OCI-M2 (cell line): Measurements from ENCODE around the gene NSDHL.

Experiments used
- DNase-seq: peaks from one replicate; lab custom pipeline; 2025; ENCODE audit not compliant: unreplicated experiment; lab: John Stamatoyannopoulos, UW

Gene NSDHL

GRCh38 chrX:152892999-152893891 lies 62.4 kb downstream of the NSDHL start:
- DNase-seq: no peak

GRCh38 chrX:152893980-152894610 lies 63.2 kb downstream of the NSDHL start:
- no peak for DNase-seq

- DNase-seq: no peak
Observed at GRCh38 chrX:152895121-152895520, 64.3 kb downstream of the NSDHL start.

- no peak for DNase-seq
Observed at GRCh38 chrX:152895724-152896420, 65.0 kb downstream of the NSDHL start.

- no peak for DNase-seq
Observed at GRCh38 chrX:152896450-152896849, 65.6 kb downstream of the NSDHL start.

GRCh38 chrX:152897222-152898131 lies 66.6 kb downstream of the NSDHL start, which contains the start of gene ZNF185:
TSS of gene ZNF185 (plus strand) at chrX:152898067. CDS start at chrX:152914490, 16,423 bp downstream.
- DNase-seq: no peak

GRCh38 chrX:152898442-152898841 lies 67.6 kb downstream of the NSDHL start:
- DNase-seq: no peak

GRCh38 chrX:152899111-152899873 lies 68.4 kb downstream of the NSDHL start:
- no peak for DNase-seq

GRCh38 chrX:152899874-152900719 lies 69.2 kb downstream of the NSDHL start:
- DNase-seq: no peak

GRCh38 chrX:152900937-152901445 lies 70.1 kb downstream of the NSDHL start:
- no peak for DNase-seq

- no peak for DNase-seq
Observed at GRCh38 chrX:152901816-152902501, 71.1 kb downstream of the NSDHL start.

- no peak for DNase-seq
Observed at GRCh38 chrX:152902502-152902820, 71.6 kb downstream of the NSDHL start.

- DNase-seq: no peak
Observed at GRCh38 chrX:152903589-152903988, 72.7 kb downstream of the NSDHL start.

- DNase-seq: no peak
Observed at GRCh38 chrX:152904151-152905080, 73.6 kb downstream of the NSDHL start.

- DNase-seq: no peak
Observed at GRCh38 chrX:152905081-152905420, 74.2 kb downstream of the NSDHL start.

- DNase-seq: no peak
Observed at GRCh38 chrX:152907084-152907651, 76.3 kb downstream of the NSDHL start.

- no peak for DNase-seq
Observed at GRCh38 chrX:152908486-152908885, 77.6 kb downstream of the NSDHL start.
